ENCODE data around the gene FIGN. TPM values are rescaled to one million over a fixed set of nuclear protein-coding genes. Genes with fewer than 3 reads are reported as not detected.

FIGN gene
- total RNA-seq, 6 donors from 2014 or later = 0.91 to 4.5 (median 4.1) TPM

- H3K27me3 ChIP-seq = no peaks in the 10 kb centered on the region
Measured at GRCh38 chr2:163625632-163626031, 110.2 kb downstream of the FIGN start.

DNA sequence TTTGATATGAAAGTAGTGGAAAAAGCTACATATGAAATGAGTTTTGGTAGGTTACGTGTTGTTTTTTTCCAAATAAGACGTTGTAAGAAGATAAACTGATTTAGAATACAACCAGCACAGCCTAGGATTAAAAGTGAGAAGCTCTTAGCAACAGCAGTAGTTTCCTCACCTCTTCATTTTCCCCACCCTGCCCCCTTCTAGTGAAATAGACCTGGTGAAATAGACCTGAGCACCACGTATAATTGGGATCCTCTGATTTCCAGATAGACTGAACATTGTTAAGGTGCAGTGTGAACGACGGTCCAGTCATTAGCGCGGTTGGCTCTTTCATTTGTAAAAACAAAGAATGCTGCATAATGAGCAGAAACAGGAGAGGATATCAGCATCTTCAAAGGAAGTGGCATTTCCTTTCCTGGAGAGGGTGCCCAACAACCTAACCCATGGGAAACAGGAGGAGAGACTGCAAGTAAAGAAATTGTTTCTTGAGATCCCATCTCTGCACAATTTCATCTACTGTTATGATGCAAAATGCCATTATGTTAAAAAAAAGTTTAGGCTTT, 114.3 kb downstream of the FIGN start:
- no peak overlapping the region for H3K27ac ChIP-seq
- no peaks in the 10 kb centered on the region for H3K27me3 ChIP-seq
- ATAC-seq (ENCODE audit: low FRiP score in 2 of 2) = no peak
- TF ChIP-seq POLR2A (IDR thresholded peaks at IDR 0.05) (no peak), CTCF (IDR thresholded peaks at IDR 0.05) (no peak), EP300 (IDR thresholded peaks at IDR 0.05) (no peak), POLR2AphosphoS5 (IDR thresholded peaks at IDR 0.05) (no peak)
- no peaks in the 10 kb centered on the region for H3K9me3 ChIP-seq
- no peak overlapping the region for H3K4me3 ChIP-seq
- H3K4me1 ChIP-seq = no peaks in the 10 kb centered on the region
- DNase-seq = no peak
- WGBS, 2 donors = 64 to 67% methylated on average over 7 of the region's 7 CpGs
- no peaks in the 10 kb centered on the region for H3K36me3 ChIP-seq

More at GRCh38 chr2:163625632-163626031, 110.2 kb downstream of the FIGN start:
- no peak overlapping the region for H3K27ac ChIP-seq
- H3K9me3 ChIP-seq = no peaks in the 10 kb centered on the region
- ATAC-seq (ENCODE audit: low FRiP score in 2 of 2) = no peak
- no peak for DNase-seq
- no peaks in the 10 kb centered on the region for H3K4me1 ChIP-seq
- H3K36me3 ChIP-seq = no peaks in the 10 kb centered on the region
- no peak for TF ChIP-seq CTCF (IDR thresholded peaks at IDR 0.05)
- H3K4me3 ChIP-seq = no peak overlapping the region
- WGBS, 2 donors = 88 to 91% methylated on average over 1 of the region's 1 CpG

- ATAC-seq (ENCODE audit: low FRiP score in 2 of 2) (no peak), DNase-seq (no peak)
- Histone ChIP-seq H3K4me1 (no peaks in the 10 kb centered on the region), H3K27me3 (no peaks in the 10 kb centered on the region), H3K4me3 (no peak overlapping the region), H3K27ac (no peak overlapping the region), H3K9me3 (no peaks in the 10 kb centered on the region), H3K36me3 (no peaks in the 10 kb centered on the region)
- TF ChIP-seq POLR2AphosphoS5 (IDR thresholded peaks at IDR 0.05) = no peak
- no peak for TF ChIP-seq EP300 (IDR thresholded peaks at IDR 0.05)
- TF ChIP-seq POLR2A (IDR thresholded peaks at IDR 0.05) = no peak
- no peak for TF ChIP-seq CTCF (IDR thresholded peaks at IDR 0.05)
- 85 to 86% methylated on average over 2 of the region's 2 CpGs for WGBS, 2 donors
Measured at GRCh38 chr2:163617517-163617916, 118.3 kb downstream of the FIGN start.

- TF ChIP-seq EP300 (IDR thresholded peaks at IDR 0.05) (no peak), CTCF (IDR thresholded peaks at IDR 0.05) (no peak), POLR2AphosphoS5 (IDR thresholded peaks at IDR 0.05) (no peak), POLR2A (IDR thresholded peaks at IDR 0.05) (no peak)
- DNase-seq = no peak
- WGBS, 2 donors = 84 to 87% methylated on average over 3 of the region's 3 CpGs
- Histone ChIP-seq H3K4me1 (no peaks in the 10 kb centered on the region), H3K36me3 (no peaks in the 10 kb centered on the region), H3K4me3 (no peak overlapping the region), H3K27me3 (no peaks in the 10 kb centered on the region), H3K27ac (no peak overlapping the region), H3K9me3 (no peaks in the 10 kb centered on the region)
- no peak for ATAC-seq (ENCODE audit: low FRiP score in 2 of 2)
Measured at GRCh38 chr2:163613266-163613731, 122.5 kb downstream of the FIGN start.

DNA sequence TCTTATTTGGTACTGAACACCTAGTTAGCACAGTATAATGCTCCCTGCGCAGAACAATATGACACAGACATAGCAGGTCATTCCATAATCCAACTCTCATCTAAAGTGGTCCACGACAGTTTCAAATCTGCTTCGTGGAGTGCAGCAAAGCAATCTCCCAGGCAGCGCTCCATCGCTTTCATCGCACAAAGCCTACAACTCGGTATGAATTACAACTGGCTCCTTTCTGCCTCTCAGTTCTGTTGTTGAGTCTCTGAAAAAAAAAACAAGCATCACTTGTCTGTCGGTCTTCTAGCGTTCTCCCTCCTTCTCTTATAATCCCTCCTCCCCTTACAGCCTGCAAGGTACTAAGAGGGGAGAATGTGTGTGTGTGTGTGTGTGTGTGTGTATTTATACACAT, 123.5 kb downstream of the FIGN start:
- Histone ChIP-seq H3K27me3 (no peaks in the 10 kb centered on the region), H3K4me1 (no peaks in the 10 kb centered on the region), H3K36me3 (no peaks in the 10 kb centered on the region), H3K9me3 (no peaks in the 10 kb centered on the region), H3K4me3 (no peak overlapping the region), H3K27ac (no peak overlapping the region)
- DNase-seq (no peak), ATAC-seq (ENCODE audit: low FRiP score in 2 of 2) (no peak)
- TF ChIP-seq EP300 (IDR thresholded peaks at IDR 0.05) = no peak
- no peak for TF ChIP-seq POLR2AphosphoS5 (IDR thresholded peaks at IDR 0.05)
- no peak for TF ChIP-seq CTCF (IDR thresholded peaks at IDR 0.05)
- TF ChIP-seq POLR2A (IDR thresholded peaks at IDR 0.05) = no peak
- 82 to 91% methylated on average over 9 of the region's 9 CpGs for WGBS, 2 donors

Data from upper lobe of left lung (tissue), 6 donors.